GM18907 (cell line): ENCODE measurements around the gene ZMIZ1.

Experiments used
- ATAC-seq: cut with Tn5 transposase; IDR thresholded peaks from one replicate; pipeline ENCODE4 v1.9.1; 2021; ENCODE audit warnings: mild to moderate bottlenecking, moderate library complexity; ENCODE audit not compliant: unreplicated experiment

The ZMIZ1 gene

DNA sequence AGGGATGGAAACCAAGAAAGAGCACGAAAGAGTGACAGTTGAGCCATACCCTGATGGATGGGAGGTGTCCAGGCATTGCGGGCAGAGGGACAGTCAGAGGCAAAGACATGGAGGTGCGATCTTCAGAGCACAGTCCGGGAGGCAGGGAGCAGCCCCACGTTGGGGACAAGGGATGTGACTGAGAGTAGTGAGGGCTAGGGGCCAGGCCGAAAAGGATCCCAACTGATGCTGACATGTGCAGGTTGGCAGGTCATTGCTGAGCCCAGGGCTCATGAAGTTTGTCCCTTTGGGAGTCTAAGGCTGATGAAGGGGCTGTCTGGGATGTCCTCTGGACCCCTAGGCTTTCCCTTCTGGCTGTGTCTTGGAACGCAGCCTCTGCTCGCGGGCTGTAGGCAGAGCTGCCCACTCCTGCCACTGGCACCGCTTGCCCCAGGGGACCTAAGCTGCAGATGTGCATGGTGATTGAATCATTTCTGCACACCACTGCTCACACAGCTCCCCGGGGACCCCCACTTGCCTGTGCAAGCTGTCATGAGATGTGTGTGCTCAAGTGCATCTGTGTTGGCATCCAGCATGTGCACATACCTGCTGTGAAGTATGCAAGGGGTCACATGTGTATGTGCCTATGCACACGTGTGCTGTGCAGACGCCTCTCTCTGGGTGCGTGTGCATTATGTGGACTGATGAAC, 125.1 kb downstream of the ZMIZ1 start:
- ATAC-seq = no peak

GRCh38 chr10:79195091-79195923, 126.5 kb downstream of the ZMIZ1 start:
- ATAC-seq = peak; percentile 81

- peak; percentile 61 for ATAC-seq
Measured at GRCh38 chr10:79196470-79197461, 128.0 kb downstream of the ZMIZ1 start.

GRCh38 chr10:79197558-79197957, 128.8 kb downstream of the ZMIZ1 start:
- ATAC-seq = no peak

- ATAC-seq = no peak
Measured at GRCh38 chr10:79200346-79200745, 131.6 kb downstream of the ZMIZ1 start.

- ATAC-seq = no peak
Measured at GRCh38 chr10:79201706-79202105, 132.9 kb downstream of the ZMIZ1 start.

DNA sequence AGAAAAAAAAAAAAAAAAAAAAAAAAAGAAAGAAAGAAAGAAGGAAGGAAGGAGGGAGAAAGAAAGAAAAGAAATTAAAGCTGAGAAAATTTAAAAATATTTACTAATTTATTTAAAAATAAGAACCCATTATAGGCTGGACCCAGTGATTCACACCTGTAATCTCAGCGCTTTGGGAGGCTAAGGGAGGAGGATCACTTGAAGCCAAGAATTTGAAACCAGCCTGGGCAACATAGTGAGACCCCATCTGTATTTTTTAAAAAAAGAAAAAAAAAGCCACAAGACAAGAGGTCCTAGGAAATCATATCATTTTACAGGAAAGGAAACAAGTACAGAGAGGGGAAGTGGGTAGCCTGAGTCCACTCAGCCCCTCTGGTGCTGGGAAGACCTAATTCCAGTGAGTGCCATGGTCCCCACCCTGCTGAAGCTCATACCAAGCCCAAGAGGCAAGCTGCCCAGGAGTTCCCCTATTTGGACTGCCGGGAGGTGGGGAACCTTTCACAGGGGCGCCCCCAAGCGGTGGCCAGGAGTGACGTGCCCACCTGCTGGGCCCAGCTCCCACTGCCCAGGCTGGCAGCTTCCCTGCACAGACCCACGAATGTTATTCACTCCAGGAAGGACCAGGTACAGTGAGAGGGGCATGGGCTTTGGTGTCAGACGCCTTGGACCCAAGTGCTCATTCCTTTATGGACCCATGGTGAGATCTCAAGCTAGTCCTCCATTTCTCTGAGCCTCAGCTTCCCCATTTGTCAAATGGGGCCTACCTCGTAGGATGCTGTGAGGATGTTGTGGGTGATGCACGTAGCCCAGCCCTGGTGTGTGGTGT, 133.6 kb downstream of the ZMIZ1 start:
- no peak for ATAC-seq

- no peak for ATAC-seq
Measured at GRCh38 chr10:79203014-79203644, 134.4 kb downstream of the ZMIZ1 start.

DNA sequence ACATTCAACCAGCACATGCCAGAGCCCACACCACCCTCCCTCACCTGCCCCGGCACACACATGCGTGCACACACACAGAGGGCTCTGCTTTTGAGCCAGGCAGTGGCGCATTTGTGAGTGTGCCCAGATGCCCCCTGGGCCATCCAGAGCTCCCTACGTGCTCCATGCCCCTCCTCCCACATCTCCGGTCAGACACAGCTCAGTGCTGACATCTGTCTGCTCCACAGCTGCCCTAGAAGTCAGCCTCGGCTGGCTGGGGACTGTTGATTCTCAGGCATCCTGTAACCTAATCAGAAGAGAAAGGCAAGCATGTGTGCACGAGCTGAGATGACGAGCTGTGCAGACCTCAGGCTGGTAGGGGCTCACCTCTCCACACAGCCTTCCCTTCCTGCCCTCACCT, 135.1 kb downstream of the ZMIZ1 start:
- no peak for ATAC-seq

GRCh38 chr10:79206300-79207095, 137.7 kb downstream of the ZMIZ1 start:
- no peak for ATAC-seq

GRCh38 chr10:79207096-79207357, 138.3 kb downstream of the ZMIZ1 start:
- ATAC-seq = no peak

- no peak for ATAC-seq
Measured at GRCh38 chr10:79207726-79208125, 139.0 kb downstream of the ZMIZ1 start.

GRCh38 chr10:79208251-79208983, 139.7 kb downstream of the ZMIZ1 start:
- ATAC-seq = no peak

DNA sequence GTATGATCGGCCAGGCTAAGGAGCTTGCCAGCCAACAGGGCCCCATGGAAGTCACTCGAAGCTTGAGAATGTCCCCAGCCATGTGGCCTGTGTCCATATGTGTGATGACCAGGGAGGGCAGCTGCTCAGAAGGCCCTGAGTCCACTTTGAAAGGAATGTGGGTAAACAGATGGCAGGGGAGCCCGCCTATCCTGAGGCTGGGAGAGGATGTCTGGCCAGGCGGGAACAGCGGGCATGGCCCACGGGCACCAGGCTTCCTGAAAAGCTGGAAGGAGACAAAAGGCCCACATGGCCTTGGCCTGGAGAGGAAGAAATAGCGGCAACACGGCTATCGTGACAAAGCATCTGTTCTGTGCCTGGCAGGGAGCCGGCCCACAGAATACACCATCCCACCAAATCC, 140.6 kb downstream of the ZMIZ1 start:
- ATAC-seq = no peak

GRCh38 chr10:79209831-79210230, 141.1 kb downstream of the ZMIZ1 start:
- ATAC-seq = no peak

DNA sequence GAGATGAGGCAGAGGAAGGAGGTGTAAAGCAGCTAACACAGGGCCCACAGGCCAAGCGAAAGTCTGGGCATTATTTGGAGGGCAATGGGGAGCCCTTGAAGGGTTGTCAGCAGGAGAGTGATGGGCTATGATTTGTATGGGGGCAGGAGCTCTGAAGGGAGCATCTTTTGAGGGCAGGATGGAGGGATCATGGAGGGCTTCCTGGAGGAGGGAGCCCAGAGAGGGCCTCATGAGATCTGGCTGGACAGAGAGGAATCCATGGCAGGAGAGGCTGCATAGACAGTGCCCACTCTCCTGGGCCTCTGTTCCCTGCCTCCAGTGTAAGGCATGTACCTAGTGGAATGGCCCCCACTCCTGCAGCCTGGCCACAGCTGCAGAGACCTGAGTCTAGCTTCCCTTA, 141.9 kb downstream of the ZMIZ1 start:
- ATAC-seq = no peak

- ATAC-seq = no peak
Measured at GRCh38 chr10:79211616-79212015, 142.8 kb downstream of the ZMIZ1 start.

DNA sequence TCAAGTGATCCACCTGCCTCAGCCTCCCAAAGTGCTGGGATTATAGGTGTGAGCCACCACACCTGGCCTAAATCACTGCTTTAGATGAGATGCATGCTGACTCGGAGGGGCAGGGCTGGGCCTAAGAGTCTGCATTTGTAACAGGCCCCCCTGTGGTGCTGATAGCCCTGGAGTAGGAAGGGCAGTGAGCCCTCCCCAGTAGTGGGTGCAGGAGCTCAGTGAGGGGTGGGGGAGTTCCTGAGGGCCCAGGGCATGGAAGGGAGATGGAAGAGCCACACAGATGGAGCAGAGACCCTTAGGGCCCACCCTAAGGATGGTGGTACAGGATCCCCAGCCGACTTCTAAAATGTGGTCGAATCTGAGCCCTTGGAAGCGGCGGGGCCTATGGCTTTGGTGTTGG, 146.8 kb downstream of the ZMIZ1 start:
- no peak for ATAC-seq
